KOPT-K1 (cell line): ENCODE measurements around the gene ANXA9.

Experiments used
- H3K27ac ChIP-seq: fragments of 200-600 bp; sonication (generic); 2 replicates; pipeline ENCODE4 v1.5.1; 2016; ENCODE audit warnings: antibody characterized with exemption, mild to moderate bottlenecking, low read depth, low read length; ENCODE audit not compliant: poor library complexity, severe bottlenecking
- H3K36me3 ChIP-seq: fragments of 200-600 bp; sonication (generic); 2 replicates; pipeline ENCODE4 v1.5.1; 2017; ENCODE audit warnings: antibody characterized with exemption, mild to moderate bottlenecking, low read length, moderate library complexity; ENCODE audit not compliant: insufficient read depth
- H3K9me3 ChIP-seq: fragments of 200-600 bp; sonication (generic); 2 replicates; pipeline ENCODE4 v1.5.1; 2017; ENCODE audit warnings: antibody characterized with exemption, low read length, mild to moderate bottlenecking; ENCODE audit not compliant: insufficient read depth, poor library complexity, severe bottlenecking

ANXA9 gene, protein sequence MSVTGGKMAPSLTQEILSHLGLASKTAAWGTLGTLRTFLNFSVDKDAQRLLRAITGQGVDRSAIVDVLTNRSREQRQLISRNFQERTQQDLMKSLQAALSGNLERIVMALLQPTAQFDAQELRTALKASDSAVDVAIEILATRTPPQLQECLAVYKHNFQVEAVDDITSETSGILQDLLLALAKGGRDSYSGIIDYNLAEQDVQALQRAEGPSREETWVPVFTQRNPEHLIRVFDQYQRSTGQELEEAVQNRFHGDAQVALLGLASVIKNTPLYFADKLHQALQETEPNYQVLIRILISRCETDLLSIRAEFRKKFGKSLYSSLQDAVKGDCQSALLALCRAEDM

DNA sequence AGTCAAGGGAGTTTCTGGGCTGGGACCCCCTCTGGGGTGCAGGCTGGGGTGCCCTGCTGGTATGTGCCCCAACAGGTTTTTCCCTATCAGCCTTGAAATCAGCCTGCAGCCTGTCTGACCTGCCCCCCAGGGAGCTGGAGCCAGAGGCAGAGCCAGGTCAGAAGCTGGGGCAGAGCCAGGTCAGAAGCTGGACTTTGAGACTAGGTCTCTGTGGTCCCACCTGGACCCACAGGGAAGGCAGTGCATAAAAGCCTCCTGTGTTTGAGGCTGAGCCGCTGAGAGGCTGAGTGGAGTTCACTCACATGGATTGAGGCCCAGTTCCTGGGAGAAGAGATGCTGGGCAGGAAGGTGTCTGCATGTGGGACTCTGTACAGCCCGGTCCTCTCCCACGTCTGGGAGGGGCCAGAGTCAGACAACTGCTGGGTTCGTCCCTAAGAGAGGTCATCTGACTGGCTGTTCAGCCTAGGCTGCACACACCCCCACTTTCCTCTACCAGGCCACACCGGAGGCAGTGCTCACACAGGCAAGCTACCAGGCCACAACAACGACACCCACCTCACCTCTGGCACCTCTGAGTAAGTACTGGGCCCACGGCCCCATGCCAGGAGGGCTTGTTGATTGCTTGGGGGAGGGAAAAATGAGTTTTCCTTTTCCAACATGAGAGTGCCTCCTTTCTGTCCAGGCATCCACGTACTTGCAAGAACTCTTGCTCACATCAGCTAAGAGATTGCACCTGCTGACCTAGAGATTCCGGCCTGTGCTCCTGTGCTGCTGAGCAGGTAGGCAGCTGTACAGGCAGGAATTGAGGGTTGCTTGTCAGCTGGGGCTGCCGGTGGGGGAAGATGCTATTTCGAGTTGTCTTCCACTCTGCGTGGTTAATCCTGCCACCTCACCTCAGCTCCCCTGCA, at the start of gene ANXA9:
Gene ANXA9 (plus strand): TSS at position 488 of the 908 bp plus-strand sequence. CDS start 814 bp downstream, outside the sequence.
- Histone ChIP-seq H3K36me3 (no peaks in the 10 kb centered on the region), H3K27ac (no peak within 1 kb of the TSS), H3K9me3 (no peaks in the 10 kb centered on the region)

DNA sequence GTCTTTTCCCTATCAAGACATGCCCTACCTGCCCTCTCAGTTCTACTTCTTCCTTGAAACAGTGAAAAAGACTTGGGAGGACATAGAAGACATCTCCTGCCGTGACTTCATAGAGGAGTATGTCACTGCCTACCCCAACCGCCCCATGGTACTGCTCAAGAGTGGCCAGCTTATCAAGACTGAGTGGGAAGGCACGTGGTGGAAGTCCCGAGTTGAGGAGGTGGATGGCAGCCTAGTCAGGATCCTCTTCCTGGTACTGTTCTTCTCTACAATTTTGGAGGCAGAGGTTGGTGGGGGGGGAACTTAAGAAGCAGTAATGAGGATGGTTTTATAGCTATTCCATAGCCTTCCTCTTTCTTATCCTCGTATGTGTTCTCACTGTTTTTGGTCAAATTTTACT, 37.2 kb upstream of the ANXA9 start:
- peaks cover 99% of the 10 kb centered on the region for H3K36me3 ChIP-seq
- H3K9me3 ChIP-seq = no peaks in the 10 kb centered on the region
- no peak overlapping the region for H3K27ac ChIP-seq

DNA sequence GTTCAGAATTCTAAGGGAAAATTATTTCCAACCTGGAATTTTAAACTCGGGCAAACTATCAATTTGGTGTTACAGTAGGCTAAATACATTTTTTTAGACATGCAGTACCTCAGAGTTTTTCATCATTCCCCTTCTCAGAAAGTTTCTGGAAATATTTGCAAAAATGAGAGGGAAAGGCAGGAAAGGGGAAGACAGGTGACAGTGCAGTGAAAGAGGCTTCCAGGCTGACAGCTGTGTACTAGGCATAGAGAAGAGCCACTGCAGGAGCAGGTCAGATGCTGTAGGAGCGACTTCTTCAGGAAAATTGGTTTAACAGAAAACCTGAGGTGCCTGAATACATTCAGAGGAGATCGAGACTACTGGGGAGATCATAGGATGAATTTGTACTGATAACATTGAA, 27.4 kb upstream of the ANXA9 start:
- Histone ChIP-seq H3K27ac (no peak overlapping the region), H3K9me3 (no peaks in the 10 kb centered on the region), H3K36me3 (peaks cover 96% of the 10 kb centered on the region)

DNA sequence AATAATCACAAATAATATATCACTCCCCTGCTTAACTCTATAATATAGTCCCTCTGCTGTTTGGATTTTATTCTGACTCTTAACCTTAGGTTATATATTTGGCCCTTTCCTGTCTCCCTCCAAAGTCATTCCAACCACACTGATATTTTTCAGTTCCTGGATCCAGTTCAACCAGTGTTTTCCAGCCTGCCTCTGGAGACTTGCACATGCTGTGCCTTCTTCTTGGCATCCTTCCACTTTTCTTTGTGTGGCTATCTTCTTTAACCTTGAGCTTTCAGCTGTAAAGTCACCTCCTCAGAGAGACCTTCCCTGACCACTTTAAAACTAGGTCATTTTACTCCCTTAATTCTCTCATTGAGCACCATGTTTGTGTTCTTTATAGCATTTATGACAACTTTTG, 26.8 kb upstream of the ANXA9 start:
- Histone ChIP-seq H3K27ac (no peak overlapping the region), H3K36me3 (peaks cover 96% of the 10 kb centered on the region), H3K9me3 (no peaks in the 10 kb centered on the region)

DNA sequence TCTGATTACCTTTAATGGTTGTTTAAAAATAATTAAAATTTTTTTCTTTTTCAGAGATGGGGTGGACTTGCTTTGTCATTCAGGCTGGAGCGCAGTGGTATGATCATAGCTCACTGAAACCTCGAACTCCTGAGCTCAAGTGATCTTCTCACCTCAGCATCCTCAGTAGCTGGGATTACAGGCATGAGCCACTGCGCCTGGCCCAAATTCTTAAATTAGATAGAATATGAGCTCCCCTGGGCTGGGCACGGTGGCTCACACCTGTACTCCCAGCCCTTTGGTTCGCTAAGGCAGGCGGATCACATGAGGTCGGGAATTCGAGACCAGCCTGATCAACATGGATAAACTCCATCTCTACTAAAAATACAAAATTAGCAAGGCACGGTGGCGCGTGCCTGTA, 24.4 kb upstream of the ANXA9 start:
- Histone ChIP-seq H3K36me3 (peaks cover 96% of the 10 kb centered on the region), H3K27ac (no peak overlapping the region), H3K9me3 (no peaks in the 10 kb centered on the region)

DNA sequence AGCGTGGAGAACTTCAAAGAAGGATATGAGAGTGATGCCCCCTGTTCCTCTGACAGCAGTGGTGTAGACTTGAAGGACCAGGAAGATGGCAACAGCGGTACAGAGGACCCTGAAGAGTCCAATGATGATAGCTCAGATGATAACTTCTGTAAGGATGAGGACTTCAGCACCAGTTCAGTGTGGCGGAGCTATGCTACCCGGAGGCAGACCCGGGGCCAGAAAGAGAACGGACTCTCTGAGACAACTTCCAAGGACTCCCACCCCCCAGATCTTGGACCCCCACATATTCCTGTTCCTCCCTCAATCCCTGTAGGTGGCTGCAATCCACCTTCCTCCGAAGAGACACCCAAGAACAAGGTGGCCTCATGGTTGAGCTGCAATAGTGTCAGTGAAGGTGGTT, 21.4 kb upstream of the ANXA9 start:
- peaks cover 98% of the 10 kb centered on the region for H3K36me3 ChIP-seq
- H3K9me3 ChIP-seq = no peaks in the 10 kb centered on the region
- no peak overlapping the region for H3K27ac ChIP-seq

DNA sequence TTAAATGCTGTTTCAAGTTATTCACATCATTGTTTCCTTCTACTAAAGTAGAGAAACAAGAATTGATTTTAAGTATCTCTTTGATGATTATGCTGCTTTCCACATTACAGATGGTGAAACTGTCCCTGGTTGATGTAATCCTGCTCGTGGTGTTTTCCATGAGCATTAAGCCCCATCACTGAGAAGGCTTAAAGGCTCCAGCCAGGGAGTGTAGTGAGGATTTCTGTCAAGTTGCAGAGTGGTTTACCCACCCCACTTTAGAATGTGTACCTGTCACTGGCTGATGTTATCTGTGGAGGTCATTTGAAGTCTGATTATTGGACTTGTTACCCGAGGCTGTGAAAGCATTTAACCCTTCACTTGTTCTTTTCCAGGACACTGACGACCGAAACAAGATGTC, 20.3 kb upstream of the ANXA9 start:
- Histone ChIP-seq H3K9me3 (no peaks in the 10 kb centered on the region), H3K27ac (no peak overlapping the region), H3K36me3 (peaks cover 98% of the 10 kb centered on the region)

DNA sequence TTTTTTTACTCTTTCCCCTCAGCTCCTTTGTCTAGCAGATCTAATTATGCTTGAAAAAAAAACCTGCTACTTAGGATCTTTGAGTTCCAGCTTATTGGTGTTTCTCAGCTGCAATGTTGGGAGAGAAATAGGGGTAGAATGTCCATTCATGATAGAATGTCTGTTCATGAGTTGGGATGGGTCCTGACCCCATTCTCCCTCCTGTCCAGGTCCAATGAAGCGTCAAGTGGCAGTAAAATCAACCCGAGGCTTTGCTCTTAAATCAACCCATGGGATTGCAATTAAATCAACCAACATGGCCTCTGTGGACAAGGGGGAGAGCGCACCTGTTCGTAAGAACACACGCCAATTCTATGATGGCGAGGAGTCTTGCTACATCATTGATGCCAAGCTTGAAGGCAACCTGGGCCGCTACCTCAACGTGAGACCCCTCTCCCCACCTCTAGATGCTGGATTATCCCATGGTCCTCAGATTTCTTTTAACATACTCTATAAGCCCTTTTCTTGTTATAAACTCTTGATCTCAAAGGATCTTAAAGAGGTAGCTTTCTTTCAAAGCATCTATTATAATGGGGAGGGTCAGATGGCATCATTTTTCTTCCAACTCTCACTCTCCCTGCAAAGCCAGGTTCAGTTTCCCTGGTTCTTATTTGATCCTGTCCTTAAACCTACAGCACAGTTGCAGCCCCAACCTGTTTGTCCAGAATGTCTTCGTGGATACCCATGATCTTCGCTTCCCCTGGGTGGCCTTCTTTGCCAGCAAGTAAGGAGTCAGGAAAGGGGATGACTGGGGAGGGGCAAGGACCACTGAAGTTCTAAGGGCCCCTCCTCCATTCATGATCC, 18.6 kb upstream of the ANXA9 start:
- peaks cover 100% of the 10 kb centered on the region for H3K36me3 ChIP-seq
- no peak overlapping the region for H3K27ac ChIP-seq
- no peaks in the 10 kb centered on the region for H3K9me3 ChIP-seq

DNA sequence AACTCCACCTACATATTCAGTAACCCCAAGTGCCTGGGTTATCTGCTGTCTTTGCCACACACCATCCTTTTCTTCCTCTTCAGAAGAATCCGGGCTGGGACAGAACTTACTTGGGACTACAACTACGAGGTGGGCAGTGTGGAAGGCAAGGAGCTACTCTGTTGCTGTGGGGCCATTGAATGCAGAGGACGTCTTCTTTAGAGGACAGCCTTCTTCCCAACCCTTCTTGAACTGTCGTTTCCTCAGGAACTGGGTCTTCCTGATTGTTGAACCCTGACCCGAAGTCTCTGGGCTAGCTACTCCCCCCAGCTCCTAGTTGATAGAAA, 18.0 kb upstream of the ANXA9 start:
- no peak overlapping the region for H3K27ac ChIP-seq
- no peaks in the 10 kb centered on the region for H3K9me3 ChIP-seq
- peaks cover 100% of the 10 kb centered on the region for H3K36me3 ChIP-seq

DNA sequence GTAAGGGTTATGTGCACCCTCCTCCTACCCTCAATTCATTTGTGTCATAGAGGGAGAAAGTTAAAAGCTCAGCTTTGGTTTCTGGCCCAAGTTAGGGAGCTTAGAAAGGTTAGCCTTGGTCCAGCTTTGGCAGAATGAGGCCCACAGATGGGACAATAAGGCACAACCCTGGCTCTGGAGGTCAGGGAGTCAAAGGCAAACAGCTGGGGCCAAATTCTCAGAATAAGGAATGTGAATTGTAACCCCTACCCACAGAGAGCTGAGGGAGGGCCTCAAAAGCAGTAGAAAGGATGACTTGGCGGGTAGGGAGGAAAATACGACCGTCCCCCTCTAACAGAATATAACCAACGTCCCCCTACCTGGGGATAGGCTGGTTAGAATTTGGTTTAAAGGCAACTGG, 16.5 kb upstream of the ANXA9 start:
- Histone ChIP-seq H3K27ac (no peak overlapping the region), H3K9me3 (no peaks in the 10 kb centered on the region), H3K36me3 (peaks cover 93% of the 10 kb centered on the region)

DNA sequence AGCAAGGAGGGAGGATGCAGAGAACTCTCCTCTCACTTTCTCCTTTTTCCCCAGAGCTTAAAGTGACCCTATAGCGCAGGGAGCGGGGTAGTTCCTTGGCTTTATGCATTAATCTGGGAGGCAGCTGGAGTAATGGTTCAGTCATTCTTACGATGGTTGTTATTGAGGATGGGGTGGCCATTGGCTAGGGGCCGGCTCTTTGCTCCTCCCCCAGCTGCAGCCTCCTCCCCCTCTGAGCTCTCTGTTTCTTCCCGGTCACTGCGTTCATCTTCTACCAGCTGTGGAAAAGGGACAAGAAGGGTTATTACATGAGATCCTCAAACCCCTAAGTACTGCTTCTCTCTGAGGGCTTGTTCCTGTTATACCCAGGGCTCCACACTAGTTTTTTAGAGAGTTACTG, 16.1 kb upstream of the ANXA9 start:
- H3K27ac ChIP-seq = no peak overlapping the region
- no peaks in the 10 kb centered on the region for H3K9me3 ChIP-seq
- peaks cover 93% of the 10 kb centered on the region for H3K36me3 ChIP-seq

DNA sequence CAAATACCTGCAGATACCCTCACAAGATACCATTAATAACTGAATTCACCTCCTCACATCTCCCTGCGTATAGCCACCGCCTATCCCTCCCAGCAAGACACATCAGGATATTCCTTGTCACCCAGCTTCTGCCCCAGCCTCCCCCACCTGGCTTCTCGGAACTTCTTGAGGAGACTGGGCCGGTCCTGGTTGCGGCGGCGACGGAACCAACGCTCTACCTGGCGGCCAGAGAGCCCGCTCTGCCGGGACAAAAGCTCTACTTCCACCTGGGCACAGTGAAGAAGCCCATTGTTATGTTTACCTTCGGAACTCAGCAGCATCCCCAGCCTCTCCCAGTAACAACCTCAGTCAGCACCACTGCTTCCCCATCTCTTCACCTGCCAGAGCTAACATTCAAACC, 14.2 kb upstream of the ANXA9 start:
- H3K27ac ChIP-seq = no peak overlapping the region
- H3K9me3 ChIP-seq = no peaks in the 10 kb centered on the region
- peaks cover 87% of the 10 kb centered on the region for H3K36me3 ChIP-seq

DNA sequence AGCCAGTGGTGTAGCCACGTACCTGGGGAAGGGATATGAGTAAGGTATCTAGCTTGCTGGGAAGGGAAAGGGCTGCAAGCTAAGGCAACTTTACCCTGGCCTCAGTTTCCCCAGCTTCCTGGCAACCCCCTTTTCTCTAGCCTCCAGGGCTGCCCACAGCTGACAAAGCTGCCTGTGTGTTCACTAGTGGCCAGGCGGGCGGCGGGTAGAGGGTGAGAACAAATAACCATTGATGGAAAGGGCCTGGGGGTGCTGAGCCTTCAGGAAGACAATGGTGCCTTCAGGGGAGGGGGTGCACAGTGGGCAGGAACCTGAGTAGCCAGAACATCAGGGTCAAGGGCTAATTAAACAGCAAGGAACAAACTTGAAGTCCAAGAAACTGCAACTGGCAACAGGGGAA, 13.6 kb upstream of the ANXA9 start:
- H3K9me3 ChIP-seq = no peaks in the 10 kb centered on the region
- peaks cover 82% of the 10 kb centered on the region for H3K36me3 ChIP-seq
- no peak overlapping the region for H3K27ac ChIP-seq

DNA sequence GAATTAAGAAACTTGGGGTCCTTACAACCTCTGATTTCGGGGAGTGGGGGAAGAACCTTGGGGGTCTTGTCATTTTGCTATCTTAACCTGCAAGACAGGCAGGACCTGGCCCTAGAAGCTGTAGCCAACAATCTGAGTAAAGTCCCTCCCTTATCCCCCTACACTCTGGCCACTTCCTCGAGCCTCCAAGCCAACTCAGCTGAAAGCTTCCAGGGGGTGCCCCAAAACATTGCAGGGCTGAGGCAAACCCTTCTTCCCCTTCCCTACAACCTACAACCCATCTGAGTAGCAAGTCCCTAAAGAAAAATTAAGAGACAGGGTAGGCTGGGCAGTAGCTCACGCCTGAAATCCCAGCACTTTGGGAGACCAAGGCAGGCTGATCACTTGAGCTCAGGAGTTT, 12.5 kb upstream of the ANXA9 start:
- H3K36me3 ChIP-seq = peaks cover 71% of the 10 kb centered on the region
- no peaks in the 10 kb centered on the region for H3K9me3 ChIP-seq
- H3K27ac ChIP-seq = no peak overlapping the region
